Vagina (tissue), 2 donors: Measurements from ENCODE around the gene TRMT1L.

ENCODE experiments used
- CTCF ChIP-seq, 3 experiments: fragments of 450-650 bp in 2 of 3; fragments of 200-600 bp in 1 of 3; sonication (generic) in 1 of 3; IDR thresholded peaks; one replicate each; pipeline ENCODE4 v1.5.1; 2017 to 2019; ENCODE audit warnings: antibody characterized with exemption in 3 of 3, mild to moderate bottlenecking in 2 of 3, moderate library complexity in 2 of 3
- POLR2A ChIP-seq, 2 donors: fragments of 450-650 bp; IDR thresholded peaks; one replicate each; pipeline ENCODE4 v1.6.1; 2017; ENCODE audit warnings: antibody characterized with exemption in 2 of 2, mild to moderate bottlenecking in 2 of 2, moderate library complexity in 2 of 2

- no peak for TF ChIP-seq CTCF (IDR thresholded peaks at IDR 0.05)
- no peak for TF ChIP-seq POLR2A (IDR thresholded peaks at IDR 0.05)
These were observed 82.4 kb downstream of the TRMT1L start for GRCh38 chr1:185074307-185074706.
